ENCODE results near the gene ASPG. TPM values are rescaled to one million over a fixed set of nuclear protein-coding genes. Genes with fewer than 3 reads are reported as not detected.

ASPG gene
- total and polyA plus RNA-seq, 5 donors from 2014 or later = not detected

GRCh38 chr14:104162495-104162894, 77.0 kb downstream of the ASPG start:
- Histone ChIP-seq H3K9me3 (ENCODE audit: control insufficient read depth in 2 of 2, low read length in 2 of 2) (no peaks in the 10 kb centered on the region), H3K27me3 (ENCODE audit: control insufficient read depth, insufficient read depth, low read length) (no peaks in the 10 kb centered on the region), H3K27ac (ENCODE audit: insufficient read depth, low read length, poor library complexity, severe bottlenecking) (no peak overlapping the region), H3K36me3 (ENCODE audit: control insufficient read depth, insufficient read depth, low read length) (no peaks in the 10 kb centered on the region), H3K4me3 (ENCODE audit: low read depth, low read length) (no peak overlapping the region), H3K4me1 (ENCODE audit: control insufficient read depth, insufficient read depth, low read length, poor library complexity, severe bottlenecking) (no peaks in the 10 kb centered on the region)
- no peak for DNase-seq
- Mint-ChIP-seq H3K4me1 (no peaks in the 10 kb centered on the region), H3K4me3 (no peak overlapping the region), H3K27ac (no peak overlapping the region), H3K27me3 (no peaks in the 10 kb centered on the region), H3K36me3 (no peaks in the 10 kb centered on the region), H3K9me3 (no peaks in the 10 kb centered on the region)
- ATAC-seq (ENCODE audit: low read depth in 2 of 2) = no peak

DNA sequence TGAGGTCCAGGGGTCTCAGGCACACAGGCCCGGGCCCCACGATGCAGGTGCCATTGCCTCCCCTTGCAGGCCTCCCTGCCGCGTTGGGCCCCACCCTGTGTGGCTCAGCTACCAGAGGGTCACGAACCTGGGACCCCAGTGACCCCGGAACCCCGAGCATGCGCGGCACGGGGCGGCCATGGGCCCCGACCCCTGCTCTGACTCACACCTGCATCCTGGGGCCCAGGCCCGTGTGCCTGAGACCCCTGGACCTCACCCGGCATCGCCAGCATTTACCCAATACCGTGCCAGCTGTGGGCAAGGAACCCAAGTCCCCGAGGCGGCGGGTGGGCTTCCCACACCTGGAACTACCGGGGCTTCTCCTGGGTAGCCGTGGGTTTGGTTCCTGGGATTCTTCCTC, 78.0 kb downstream of the ASPG start:
- no peaks in the 10 kb centered on the region for H3K9me3 ChIP-seq (ENCODE audit: control insufficient read depth in 2 of 2, low read length in 2 of 2)
- ATAC-seq (ENCODE audit: low read depth in 2 of 2) = no peak
- no peaks in the 10 kb centered on the region for H3K4me1 Mint-ChIP-seq

GRCh38 chr14:104164041-104164440, 78.5 kb downstream of the ASPG start:
- Mint-ChIP-seq H3K4me1 (no peaks in the 10 kb centered on the region), H3K4me3 (no peak overlapping the region), H3K9me3 (no peaks in the 10 kb centered on the region), H3K36me3 (no peaks in the 10 kb centered on the region), H3K27ac (no peak overlapping the region), H3K27me3 (no peaks in the 10 kb centered on the region)
- DNase-seq (no peak), ATAC-seq (ENCODE audit: low read depth in 2 of 2) (no peak)
- Histone ChIP-seq H3K4me3 (ENCODE audit: low read depth, low read length) (no peak overlapping the region), H3K36me3 (ENCODE audit: control insufficient read depth, insufficient read depth, low read length) (no peaks in the 10 kb centered on the region), H3K27ac (ENCODE audit: insufficient read depth, low read length, poor library complexity, severe bottlenecking) (no peak overlapping the region), H3K4me1 (ENCODE audit: control insufficient read depth, insufficient read depth, low read length, poor library complexity, severe bottlenecking) (no peaks in the 10 kb centered on the region), H3K9me3 (ENCODE audit: control insufficient read depth in 2 of 2, low read length in 2 of 2) (no peaks in the 10 kb centered on the region), H3K27me3 (ENCODE audit: control insufficient read depth, insufficient read depth, low read length) (no peaks in the 10 kb centered on the region)

More for the DNA sequence above, 78.0 kb downstream of the ASPG start:
- H3K27ac ChIP-seq (ENCODE audit: insufficient read depth, low read length, poor library complexity, severe bottlenecking) = no peak overlapping the region
- no peak overlapping the region for H3K4me3 ChIP-seq (ENCODE audit: low read depth, low read length)
- Mint-ChIP-seq H3K4me3 (no peak overlapping the region), H3K9me3 (no peaks in the 10 kb centered on the region), H3K36me3 (no peaks in the 10 kb centered on the region), H3K27me3 (no peaks in the 10 kb centered on the region), H3K27ac (no peak overlapping the region)
- no peaks in the 10 kb centered on the region for H3K36me3 ChIP-seq (ENCODE audit: control insufficient read depth, insufficient read depth, low read length)
- H3K27me3 ChIP-seq (ENCODE audit: control insufficient read depth, insufficient read depth, low read length) = no peaks in the 10 kb centered on the region
- H3K4me1 ChIP-seq (ENCODE audit: control insufficient read depth, insufficient read depth, low read length, poor library complexity, severe bottlenecking) = no peaks in the 10 kb centered on the region
- DNase-seq = no peak

- H3K9me3 Mint-ChIP-seq = no peaks in the 10 kb centered on the region
- H3K4me1 Mint-ChIP-seq = no peaks in the 10 kb centered on the region
- no peak for DNase-seq
- Histone ChIP-seq H3K4me3 (ENCODE audit: low read depth, low read length) (no peak overlapping the region), H3K4me1 (ENCODE audit: control insufficient read depth, insufficient read depth, low read length, poor library complexity, severe bottlenecking) (no peaks in the 10 kb centered on the region), H3K9me3 (ENCODE audit: control insufficient read depth in 2 of 2, low read length in 2 of 2) (no peaks in the 10 kb centered on the region), H3K27me3 (ENCODE audit: control insufficient read depth, insufficient read depth, low read length) (no peaks in the 10 kb centered on the region), H3K27ac (ENCODE audit: insufficient read depth, low read length, poor library complexity, severe bottlenecking) (no peak overlapping the region), H3K36me3 (ENCODE audit: control insufficient read depth, insufficient read depth, low read length) (no peaks in the 10 kb centered on the region)
- H3K27me3 Mint-ChIP-seq = no peaks in the 10 kb centered on the region
- no peak overlapping the region for H3K4me3 Mint-ChIP-seq
- H3K27ac Mint-ChIP-seq = no peak overlapping the region
- ATAC-seq (ENCODE audit: low read depth in 2 of 2) = no peak
- H3K36me3 Mint-ChIP-seq = no peaks in the 10 kb centered on the region
Observed at GRCh38 chr14:104164512-104164911, 79.0 kb downstream of the ASPG start.

Other genes with a start within 250 kb of the ASPG start
- gene PPP1R13B, start 238.1 kb upstream of the ASPG start, total RNA-seq = 21.5 TPM
- gene PPP1R13B, start 238.1 kb upstream of the ASPG start, polyA plus RNA-seq = 1 to 10 TPM; 1.5 to 3.9 (median 2.4) TPM
- 0.37 TPM for gene TDRD9, start 157.2 kb upstream of the ASPG start, total RNA-seq
- gene TDRD9, start 157.2 kb upstream of the ASPG start, polyA plus RNA-seq = under 1 TPM in 2 of 4 donors, not detected in 2; 0.11 to 0.14 TPM
- gene RD3L, start 143.2 kb upstream of the ASPG start, total RNA-seq = not detected
- not detected for gene RD3L, start 143.2 kb upstream of the ASPG start, polyA plus RNA-seq
- gene KIF26A, start 52.9 kb downstream of the ASPG start, total RNA-seq = 0.07 TPM
- not detected for gene KIF26A, start 52.9 kb downstream of the ASPG start, polyA plus RNA-seq

All from CD4-positive, CD25-positive, alpha-beta regulatory T cell (primary cell).